GM21825 (cell line): Measurements from ENCODE around the gene ZNF76.

Experiments used
- ATAC-seq: cut with Tn5 transposase; IDR thresholded peaks from one replicate; pipeline ENCODE4 v1.9.1; 2021; ENCODE audit warnings: mild to moderate bottlenecking, moderate library complexity; ENCODE audit not compliant: unreplicated experiment

The ZNF76 gene

DNA sequence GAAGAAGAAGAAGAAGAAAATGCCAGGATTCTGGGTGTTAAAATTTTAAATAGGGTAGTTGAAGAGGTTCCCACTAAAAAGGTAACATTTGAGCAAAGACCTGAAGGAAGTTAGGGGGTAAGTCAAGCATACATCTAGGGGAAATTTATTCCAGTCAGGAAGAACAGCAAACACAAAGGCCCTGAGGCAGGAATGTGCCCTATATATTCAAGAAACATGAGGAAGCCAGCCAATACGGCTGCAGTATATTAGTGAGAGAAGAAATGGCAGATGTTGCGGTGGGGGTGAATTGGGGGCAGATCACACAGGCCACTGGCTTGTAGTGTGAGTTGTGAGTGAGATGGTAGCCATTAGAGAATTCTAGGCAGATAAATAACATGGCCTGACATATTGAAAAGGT, 6.0 kb downstream of the ZNF76 start:
- ATAC-seq: no peak

DNA sequence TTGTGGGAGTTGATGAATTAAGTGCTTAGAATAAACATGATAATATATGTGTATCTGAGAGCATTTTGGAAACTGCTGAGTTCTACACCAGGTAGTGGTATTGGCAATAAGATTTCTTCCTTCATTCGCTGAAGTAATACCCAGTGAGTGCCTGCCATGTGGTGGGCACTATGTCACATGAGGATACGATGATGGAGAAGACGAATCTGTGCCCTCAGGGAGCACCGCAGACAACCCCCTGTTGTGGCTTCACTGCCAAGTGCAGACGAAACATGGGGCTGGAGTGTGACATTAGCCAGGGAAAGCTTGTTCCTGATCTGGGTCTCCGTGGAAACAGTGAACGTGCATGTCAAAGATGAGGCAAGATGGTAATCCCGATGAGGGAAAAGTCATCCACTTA, 7.9 kb downstream of the ZNF76 start:
- ATAC-seq: no peak

DNA sequence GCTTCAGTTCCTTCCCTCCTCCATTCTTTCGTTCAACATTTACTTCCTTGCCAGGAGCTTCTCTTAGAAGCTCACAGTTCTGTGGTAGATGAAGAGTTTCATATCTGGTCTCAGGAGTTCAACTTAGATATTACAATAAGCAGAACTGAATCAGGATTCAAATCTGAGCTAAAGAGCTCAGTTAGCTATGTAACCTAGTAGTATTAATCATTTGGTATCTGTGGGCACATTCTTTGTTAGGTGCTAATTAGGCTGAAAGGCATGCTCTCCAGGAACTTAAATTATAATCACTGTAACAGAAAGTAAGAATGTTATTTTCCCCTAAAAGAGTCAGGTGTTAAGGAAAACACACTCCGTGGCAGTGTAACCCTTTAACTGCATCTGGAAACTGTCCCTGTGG, 8.4 kb downstream of the ZNF76 start:
- ATAC-seq: no peak

DNA sequence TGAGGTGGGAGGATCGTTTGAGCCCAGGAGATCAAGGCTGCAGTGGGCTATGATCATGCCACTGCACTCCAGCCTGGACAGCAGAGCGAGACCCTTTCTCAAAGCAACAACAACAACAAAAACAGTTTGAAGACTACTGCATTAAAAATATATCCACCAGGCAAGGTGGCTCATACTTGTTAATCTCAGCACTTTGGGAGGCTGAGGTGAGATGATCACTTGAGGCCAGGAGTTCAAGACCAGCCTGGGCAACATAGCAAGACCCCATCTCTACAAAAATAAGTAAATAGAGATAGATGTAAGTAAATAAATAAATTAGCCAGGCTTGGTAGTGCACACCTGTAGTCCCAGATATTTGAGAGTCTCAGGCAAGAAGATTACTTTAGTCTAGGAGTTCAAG, 12.5 kb downstream of the ZNF76 start:
- no peak for ATAC-seq

DNA sequence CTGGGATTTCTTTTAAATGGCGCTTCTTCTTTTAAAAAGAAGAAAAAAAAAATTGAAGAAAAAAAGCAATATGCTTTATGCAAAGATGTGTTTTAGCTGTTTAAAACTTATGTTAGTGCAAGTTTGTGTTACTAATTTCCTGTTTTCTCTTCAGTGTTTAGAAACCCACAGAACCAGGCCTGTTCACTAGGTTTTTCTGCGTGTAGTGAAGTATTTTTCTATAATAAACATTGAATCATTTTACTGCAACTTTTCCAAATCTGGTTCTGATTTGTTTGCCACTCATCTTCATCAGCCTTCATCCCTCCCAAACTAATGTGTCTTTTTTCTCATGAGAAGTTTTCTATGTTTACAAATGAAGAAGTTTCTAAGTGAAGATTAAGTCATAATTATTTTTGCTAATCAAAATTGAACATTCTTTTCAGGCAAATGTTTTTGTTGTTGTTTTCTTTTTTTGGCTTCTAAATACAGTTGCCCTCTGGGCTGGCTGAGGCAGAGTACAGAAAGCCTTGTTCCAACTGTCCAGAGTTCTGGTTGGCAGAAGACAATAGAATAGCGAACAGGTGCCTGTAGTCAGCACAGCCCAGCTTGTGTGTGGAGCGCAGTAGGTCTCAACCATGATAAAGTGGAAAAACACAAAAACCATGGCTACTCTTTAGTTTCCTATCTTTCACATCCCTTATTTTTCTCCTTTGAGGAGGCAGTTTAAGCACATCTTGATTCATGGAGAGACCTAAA, 14.5 kb downstream of the ZNF76 start:
- ATAC-seq: no peak

DNA sequence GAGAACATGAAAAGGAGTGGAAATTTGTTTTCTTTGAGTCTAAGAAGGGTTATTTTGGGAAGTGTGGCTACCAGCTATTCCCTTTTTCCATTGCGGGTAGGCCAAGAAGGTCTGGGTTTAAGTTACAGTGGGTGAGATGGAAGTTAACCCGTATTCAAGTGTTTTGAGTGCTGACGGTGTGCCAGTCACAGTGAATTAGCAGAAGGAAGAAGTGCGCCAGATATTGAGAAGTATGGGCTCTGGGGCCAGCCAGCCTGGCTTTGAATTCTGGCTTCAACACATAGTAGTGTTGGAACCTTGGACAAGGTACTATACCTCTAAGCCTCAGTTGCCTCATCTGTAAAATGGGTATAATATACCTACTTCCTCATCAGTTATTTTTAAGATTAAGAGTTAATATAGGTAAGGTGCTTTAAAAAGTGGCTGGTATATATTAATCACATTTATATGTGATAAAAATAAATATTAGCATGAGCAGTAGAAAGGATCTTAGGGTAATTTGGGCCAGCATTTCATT, 16.3 kb downstream of the ZNF76 start:
- ATAC-seq: no peak

DNA sequence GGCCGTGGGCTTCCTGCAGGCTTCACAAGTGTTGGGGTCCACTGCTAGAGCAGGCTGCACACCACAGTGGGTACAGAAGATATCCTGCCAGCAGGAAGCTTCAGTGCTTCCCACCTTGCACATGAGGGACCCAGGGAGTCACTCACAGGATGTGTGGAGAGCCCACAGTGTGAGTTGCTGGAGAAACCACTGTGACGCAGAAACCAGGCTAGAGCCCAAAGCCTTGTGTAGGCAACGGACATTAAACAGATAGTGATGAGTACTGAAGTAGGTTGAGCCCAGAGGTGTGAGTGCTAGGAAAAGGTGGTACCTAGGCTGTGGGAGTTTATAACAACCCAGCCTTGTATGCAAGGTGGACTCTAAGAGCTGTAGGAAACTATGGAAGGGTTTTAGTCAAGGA, 19.2 kb downstream of the ZNF76 start:
- ATAC-seq: no peak

DNA sequence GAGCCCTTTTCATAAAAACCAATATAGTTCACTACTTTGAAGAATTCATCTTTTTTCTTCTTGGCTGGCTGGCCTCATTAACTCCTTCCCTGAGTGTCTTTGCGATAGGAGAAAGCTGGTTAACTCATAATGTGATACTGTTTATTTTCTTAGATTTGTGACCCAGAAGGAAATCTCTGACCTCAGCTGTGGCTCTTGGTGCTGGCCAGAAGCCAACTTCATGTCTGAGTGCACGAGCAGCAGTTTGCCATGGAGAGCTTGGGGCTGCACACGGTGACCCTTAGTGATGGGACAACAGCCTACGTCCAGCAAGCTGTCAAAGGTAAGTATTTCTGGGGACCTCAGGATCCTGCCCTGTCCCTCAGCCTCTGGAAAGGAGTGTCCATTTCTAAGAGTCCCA, 21.4 kb downstream of the ZNF76 start:
- ATAC-seq: no peak

DNA sequence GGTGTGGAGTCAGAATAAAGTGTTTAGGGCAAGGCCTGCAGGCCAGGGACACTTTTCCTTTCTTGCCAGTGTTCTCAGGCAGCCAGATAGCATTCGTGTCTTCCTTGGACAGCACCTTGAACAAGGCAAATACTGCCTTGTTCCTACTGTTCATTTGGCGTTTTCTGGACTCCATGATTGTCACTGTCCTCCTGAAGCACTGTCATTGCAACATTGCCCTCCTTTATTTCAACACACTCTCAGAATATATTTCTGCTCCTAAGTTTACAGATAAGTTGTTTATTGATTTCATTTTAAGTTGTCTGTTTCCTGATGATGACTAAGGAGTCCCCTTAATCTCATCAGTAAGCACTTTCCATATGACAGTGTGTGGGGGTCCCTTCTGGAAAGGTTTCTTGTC, 22.9 kb downstream of the ZNF76 start:
- no peak for ATAC-seq

DNA sequence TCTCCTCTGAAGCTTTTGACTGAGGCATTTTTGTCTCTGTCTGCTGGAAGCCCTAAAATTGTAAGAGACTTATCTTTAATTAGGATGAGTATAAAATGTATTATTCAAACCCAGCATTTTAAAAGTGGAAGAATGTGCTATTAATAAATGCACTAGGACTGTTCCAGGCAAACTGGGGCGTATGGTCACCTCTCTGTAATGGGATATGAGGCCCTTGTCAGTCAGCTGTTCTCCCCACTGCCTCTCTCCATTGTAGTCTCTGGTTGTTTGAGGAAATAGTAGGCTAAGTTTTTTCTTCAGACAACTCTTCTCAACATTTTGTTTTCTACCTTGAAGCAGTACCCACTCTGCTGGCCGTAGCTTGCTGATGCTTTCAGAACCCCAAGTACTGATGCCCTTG, 23.8 kb downstream of the ZNF76 start:
- ATAC-seq: no peak

DNA sequence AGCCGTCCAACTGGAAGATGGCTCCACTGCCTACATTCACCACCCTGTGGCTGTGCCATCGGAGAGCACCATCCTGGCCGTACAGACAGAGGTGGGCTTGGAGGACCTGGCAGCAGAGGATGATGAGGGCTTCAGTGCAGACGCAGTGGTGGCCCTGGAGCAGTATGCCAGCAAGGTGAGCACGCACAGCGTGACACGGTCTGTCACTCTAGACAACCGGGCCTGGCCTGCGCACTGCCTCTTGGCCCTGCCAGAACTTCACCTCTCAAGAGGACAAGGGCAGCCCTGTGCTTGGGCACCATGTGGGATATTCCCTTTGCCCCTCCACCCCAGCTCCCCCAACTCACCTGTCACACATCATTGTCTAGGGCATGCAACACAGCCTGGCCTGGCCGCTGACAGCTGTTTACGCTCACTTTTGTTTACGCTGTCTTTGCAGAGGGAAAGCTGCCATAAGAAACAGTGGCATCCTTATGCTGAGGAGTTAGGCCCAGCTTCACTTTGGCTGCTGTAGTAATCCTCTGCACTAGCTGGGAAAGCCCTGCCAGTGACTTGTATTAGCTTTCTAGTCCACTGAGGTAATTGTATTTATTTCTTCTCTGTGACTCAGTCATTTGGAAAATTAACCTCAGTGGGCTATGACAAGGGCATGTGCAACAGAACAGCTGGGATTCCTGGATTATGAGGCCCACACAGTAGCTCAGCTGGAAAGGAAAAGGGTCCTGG, 28.3 kb downstream of the ZNF76 start:
- no peak for ATAC-seq

DNA sequence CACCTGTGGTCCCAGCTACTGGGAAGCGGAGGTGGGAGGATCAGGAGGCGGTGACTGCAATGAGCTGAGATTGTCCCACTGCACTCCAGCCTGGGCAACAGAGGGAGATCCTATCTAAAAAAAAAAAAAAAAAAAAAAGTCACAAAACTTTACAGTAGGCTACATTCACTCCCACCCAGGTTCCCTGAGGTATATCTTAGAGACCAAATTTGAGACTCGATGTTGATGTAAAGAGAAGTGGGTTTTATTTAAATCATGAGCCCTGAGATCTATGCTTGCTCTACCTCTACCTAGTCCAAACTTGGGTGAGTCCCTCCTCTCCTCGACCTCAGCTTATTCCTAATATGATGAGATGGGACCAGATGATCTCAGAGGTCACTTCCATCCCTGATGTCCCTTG, 29.3 kb downstream of the ZNF76 start:
- no peak for ATAC-seq

DNA sequence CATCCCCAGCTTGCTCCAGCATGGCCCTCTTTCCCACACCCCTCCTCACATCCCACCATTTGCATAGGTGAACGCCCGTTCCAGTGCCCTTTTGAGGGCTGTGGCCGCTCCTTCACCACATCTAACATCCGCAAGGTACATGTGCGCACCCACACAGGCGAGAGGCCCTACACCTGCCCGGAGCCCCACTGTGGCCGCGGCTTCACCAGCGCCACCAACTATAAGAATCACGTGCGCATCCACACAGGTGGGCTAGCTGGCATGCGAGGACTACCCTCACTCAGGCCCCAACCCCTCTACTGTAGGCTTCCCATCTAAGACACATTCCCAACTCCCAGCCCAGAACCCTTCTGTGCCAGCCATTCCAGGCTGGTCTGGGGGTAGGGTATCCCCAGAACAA, 32.0 kb downstream of the ZNF76 start:
- ATAC-seq: no peak

DNA sequence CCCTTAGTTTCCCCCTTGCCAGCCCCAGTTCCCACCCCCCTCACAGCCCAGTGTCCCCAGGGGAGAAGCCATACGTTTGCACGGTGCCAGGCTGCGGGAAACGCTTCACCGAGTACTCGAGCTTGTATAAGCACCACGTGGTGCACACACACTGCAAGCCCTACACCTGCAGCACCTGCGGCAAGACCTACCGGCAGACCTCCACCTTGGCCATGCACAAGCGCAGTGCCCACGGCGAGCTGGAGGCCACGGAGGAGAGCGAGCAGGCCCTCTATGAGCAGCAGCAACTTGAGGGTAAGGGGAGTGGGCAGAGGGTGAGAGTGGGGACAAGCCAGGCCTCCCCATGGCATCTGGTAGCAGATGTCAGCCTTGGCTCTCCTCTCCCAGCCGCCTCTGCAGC, 33.0 kb downstream of the ZNF76 start:
- no peak for ATAC-seq

DNA sequence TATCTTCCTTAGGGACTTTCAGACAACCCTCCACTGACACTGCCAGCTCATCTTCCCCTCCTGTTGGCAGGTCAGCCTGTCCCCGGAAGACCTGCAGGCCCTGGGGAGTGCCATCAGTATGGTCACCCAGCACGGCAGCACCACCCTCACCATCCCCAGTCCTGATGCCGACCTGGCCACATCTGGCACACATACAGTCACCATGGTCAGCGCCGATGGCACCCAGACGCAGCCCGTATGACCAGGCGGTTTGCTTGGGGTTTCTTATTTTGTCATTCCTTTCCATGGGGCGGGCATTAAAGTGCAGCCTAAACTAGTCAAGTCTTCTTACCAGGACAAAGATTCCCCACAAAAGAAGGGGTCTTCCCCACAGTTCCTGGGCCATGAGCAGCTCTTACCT, 34.1 kb downstream of the ZNF76 start:
- no peak for ATAC-seq

DNA sequence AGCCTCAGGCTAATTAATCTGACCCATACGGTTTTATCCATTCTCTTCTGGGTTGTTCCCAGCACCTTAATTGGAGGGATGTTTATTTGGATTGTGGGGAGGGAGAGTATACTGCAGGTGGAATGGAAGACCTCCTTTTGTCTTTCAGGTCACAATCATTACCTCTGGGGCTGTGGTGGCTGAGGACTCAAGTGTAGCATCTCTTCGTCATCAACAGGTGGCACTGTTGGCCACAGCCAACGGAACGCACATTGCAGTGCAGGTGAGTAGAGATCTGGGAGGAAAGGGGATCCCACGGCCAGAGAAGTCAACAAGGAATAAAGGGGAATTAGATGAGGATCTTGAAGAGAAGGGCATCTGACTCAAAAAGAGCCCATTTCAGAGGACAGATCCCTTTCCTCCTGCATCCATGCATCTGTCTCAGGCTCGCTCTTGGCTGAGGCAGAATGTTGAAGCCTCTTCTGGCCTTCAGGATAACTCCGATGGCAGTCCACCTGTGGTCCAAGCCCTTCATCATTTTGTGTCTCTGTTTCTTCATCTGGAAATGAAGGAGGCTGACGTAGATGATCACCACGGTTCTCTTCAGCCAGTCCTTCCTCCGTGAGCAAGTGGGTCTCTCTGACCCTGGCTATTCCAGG, 34.9 kb downstream of the ZNF76 start:
- no peak for ATAC-seq

DNA sequence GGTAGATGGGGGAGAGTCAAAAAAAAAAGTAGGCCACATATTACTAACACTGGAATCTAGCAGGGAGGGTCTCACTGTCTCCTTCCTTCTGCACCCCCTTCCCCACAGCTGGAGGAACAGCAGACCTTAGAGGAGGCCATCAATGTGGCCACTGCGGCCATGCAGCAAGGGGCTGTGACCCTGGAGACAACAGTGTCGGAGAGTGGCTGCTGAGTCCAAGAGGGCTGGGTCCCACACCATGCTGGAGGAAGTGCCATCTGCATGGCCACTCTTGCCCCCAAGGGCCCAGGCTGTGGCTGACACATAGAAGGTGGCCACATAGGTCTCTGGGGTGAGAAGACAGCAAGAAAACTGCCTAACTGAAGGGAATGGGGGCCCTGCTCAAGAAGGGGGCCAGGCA, 35.5 kb downstream of the ZNF76 start:
- ATAC-seq: no peak

DNA sequence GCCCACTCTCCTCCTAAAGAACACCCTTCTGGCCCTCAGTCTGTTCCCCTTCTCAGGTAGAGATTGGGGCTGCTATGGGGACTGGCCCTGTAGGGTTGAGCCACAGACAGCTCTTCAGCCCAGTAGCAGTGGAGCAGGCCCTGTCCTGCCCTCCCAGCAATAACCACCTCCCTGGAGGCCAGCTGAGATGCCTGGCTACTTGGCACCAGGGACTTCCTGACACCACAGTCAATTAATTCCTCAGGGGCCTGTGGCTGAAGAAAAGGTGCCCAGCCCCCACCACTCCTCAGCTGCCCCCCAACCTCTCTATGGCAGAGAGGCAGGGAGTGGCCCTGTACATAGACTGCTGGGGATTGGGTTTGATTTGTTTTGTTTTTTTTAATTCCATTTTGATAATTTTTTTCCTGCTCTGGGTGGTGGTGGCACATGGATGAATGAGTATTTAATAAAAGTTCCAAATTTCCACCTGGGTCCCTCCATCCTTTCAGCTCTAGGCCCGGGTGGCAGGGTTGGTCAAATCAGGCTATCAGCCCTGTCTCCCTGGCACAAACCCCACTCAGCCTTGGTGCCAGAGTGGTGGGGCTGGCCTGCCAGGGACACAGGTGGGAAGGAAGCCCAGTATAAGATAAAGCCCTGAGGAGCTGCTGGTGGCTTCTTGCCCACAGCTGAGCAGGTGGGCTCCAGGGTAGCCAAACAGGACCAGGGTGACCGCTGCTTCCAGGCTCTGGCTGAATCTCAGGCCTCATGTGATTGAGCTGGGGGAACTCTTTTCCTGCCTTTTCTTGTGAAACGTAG, 36.2 kb downstream of the ZNF76 start:
- ATAC-seq: no peak

DNA sequence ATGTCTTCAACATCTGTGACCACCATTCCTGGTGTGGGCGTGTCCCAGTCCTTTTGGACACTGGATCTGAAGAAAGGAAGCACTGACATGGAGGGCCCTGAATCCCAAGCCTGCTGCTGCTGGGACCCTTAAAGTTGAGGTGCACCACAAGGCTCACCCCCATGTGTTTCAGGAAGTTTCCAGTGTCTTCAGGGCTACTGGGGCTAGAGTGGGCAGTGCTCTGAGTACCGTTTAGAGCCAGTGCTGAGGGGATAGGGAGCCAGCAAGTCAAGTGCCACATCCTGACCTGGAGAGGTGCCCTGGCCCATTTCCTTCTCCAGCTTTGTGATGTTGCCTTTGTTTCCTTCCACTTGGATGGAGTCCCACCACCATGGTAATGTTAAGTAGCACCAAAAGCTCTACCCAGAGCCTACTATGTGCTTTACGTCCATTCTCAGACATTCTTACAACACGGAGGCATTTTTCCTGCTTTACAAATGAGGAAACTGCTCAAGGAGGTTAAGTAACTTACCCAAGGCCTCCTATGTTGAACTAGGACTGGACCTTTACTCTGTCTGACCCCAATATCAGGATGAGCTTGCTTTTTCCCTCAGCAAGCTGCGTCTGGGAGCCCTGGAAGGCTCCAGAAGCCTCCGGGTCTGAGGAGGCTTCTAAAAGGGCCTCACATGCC, 37.5 kb downstream of the ZNF76 start:
- ATAC-seq: no peak

DNA sequence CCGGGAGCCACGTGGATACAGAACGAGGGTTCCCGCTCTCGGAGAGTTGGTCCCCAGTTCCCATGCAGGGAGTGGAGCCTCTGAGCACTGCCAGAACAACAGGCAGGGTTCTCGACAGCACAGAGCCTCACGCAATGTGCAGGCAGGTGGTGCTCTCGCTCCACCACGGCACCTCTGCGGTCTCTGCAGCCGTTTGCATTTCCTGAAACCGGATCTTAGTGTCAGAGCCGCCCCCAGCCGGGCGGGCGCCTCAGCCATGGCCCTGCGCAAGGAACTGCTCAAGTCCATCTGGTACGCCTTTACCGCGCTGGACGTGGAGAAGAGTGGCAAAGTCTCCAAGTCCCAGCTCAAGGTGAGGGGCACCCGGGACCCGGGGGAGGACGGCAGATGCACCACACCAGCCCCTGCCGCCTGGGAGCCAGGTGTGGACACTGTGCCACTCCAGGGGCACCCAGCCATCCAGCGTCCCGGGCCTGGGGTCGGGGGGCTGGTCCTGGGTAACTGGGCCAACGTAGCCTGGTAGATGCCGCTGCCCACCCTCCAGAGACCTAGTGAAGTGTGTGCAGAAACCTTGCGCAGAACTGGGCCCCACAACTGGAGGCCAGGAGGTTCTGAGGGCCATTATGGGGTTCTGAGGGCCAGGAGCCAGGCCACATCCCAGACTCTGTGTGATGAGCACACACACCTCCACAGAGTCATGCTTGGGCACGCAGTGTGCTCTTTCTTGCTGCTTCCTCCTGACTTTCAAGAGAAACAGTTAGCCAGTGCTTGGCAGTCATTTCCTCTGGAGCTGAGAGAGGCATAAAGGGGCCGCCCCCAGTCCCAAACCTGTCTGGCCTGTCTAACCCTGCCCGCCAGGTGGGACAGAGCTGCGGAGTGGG, 38.3 kb downstream of the ZNF76 start, which contains the start of gene DEF6:
Gene DEF6, plus strand, starts transcription at position 218 of the 881 bp plus-strand sequence. Its CDS starts 39 bp downstream, at position 257.
- ATAC-seq: peak; percentile 66
